Stimulated activated CD4-positive, alpha-beta T cell treated with anti-CD3 and anti-CD28 coated beads, Interleukin-2, amount 100 ng/mL, for 48 hours (primary cell): ENCODE data around the gene PCDHB7.
"Not testable (repeated sequence)": the region's sequence is repeated elsewhere in the genome, so short reads cannot be mapped to it uniquely, and the experiment has no call there.

Source experiments
- DNase-seq, 2 donors: peaks; one replicate each; pipeline ENCODE4 v3.0.0-alpha.2; 2020

PCDHB7 gene

GRCh38 chr5:141180313-141180712 is 7.9 kb downstream of the PCDHB7 start:
- no peak for DNase-seq

GRCh38 chr5:141182248-141182647 is 9.8 kb downstream of the PCDHB7 start, which contains the start of gene PCDHB16:
TSS of gene PCDHB16 (plus strand) at chr5:141182387. CDS start at chr5:141182560, 173 bp downstream.
- DNase-seq: no peak

DNA sequence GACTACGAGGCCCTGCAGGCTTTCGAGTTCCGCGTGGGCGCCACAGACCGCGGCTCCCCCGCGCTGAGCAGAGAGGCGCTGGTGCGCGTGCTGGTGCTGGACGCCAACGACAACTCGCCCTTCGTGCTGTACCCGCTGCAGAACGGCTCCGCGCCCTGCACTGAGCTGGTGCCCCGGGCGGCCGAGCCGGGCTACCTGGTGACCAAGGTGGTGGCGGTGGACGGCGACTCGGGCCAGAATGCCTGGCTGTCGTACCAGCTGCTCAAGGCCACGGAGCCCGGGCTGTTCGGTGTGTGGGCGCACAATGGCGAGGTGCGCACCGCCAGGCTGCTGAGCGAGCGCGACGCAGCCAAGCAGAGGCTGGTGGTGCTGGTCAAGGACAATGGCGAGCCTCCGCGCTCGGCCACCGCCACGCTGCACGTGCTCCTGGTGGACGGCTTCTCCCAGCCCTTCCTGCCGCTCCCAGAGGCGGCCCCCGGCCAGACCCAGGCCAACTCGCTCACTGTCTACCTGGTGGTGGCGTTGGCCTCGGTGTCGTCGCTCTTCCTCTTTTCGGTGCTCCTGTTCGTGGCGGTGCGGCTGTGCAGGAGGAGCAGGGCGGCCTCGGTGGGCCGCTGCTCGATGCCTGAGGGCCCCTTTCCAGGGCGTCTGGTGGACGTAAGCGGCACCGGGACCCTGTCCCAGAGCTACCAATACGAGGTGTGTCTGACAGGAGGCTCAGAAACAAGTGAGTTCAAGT is 11.8 kb downstream of the PCDHB7 start:
- DNase-seq: not testable (repeated sequence)

GRCh38 chr5:141186897-141187512 is 14.6 kb downstream of the PCDHB7 start, which contains the start of gene PCDHB9:
TSS of gene PCDHB9 (plus strand) at chr5:141187161. CDS start at chr5:141187319, 158 bp downstream.
- DNase-seq: peak; percentile 12 to 14

DNA sequence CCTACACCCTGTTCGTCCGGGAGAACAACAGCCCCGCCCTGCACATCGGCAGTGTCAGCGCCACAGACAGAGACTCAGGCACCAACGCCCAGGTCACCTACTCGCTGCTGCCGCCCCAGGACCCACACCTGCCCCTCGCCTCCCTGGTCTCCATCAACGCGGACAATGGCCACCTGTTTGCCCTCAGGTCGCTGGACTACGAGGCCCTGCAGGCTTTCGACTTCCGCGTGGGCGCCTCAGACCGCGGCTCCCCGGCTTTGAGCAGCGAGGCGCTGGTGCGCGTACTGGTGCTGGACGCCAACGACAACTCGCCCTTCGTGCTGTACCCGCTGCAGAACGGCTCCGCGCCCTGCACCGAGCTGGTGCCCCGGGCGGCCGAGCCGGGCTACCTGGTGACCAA is 16.2 kb downstream of the PCDHB7 start:
- not testable (repeated sequence) for DNase-seq

DNA sequence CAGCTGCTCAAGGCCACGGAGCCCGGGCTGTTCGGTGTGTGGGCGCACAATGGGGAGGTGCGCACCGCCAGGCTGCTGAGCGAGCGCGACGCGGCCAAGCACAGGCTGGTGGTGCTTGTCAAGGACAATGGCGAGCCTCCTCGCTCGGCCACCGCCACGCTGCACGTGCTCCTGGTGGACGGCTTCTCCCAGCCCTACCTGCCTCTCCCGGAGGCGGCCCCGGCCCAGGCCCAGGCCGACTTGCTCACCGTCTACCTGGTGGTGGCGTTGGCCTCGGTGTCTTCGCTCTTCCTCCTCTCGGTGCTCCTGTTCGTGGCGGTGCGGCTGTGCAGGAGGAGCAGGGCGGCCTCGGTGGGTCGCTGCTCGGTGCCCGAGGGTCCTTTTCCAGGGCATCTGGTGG is 16.7 kb downstream of the PCDHB7 start:
- DNase-seq: not testable (repeated sequence)

DNA sequence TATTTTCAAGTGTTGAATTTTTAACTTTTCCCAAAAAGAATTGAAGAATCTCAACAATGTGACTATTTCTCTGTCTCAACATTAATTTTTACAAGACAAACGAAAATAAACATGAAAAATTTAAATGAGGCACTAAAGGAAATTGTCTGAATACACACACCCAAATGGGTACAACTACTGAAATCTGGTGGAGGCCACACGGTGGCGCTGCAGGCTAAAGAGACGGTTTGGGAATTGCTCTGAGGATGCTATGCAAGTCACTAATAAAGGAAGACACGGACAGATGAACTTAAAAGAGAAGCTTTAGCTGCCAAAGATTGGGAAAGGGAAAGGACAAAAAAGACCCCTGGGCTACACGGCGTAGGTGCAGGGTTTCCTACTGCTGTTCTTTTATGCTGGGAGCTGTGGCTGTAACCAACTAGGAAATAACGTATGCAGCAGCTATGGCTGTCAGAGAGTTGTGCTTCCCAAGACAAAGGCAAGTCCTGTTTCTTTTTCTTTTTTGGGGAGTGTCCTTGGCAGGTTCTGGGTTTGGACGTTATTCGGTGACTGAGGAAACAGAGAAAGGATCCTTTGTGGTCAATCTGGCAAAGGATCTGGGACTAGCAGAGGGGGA is 19.8 kb downstream of the PCDHB7 start, which contains the start of gene PCDHB10:
Gene PCDHB10, plus strand, starts transcription at position 244 of the 616 bp plus-strand sequence. Its CDS starts 200 bp downstream, at position 444.
- peak; percentile 10 to 23 for DNase-seq

GRCh38 chr5:141194332-141194731 is 21.9 kb downstream of the PCDHB7 start:
- DNase-seq: not testable (repeated sequence)

GRCh38 chr5:141196363-141196762 is 23.9 kb downstream of the PCDHB7 start:
- DNase-seq: no peak

- no peak for DNase-seq
Observed at GRCh38 chr5:141199359-141200235, 27.2 kb downstream of the PCDHB7 start, which contains the start of gene PCDHB11. TSS of gene PCDHB11 (plus strand) at chr5:141199627. CDS start at chr5:141199775, 148 bp downstream.

GRCh38 chr5:141201126-141201525 is 28.7 kb downstream of the PCDHB7 start:
- DNase-seq: not testable (repeated sequence)

GRCh38 chr5:141201646-141202045 is 29.2 kb downstream of the PCDHB7 start:
- not testable (repeated sequence) for DNase-seq

DNA sequence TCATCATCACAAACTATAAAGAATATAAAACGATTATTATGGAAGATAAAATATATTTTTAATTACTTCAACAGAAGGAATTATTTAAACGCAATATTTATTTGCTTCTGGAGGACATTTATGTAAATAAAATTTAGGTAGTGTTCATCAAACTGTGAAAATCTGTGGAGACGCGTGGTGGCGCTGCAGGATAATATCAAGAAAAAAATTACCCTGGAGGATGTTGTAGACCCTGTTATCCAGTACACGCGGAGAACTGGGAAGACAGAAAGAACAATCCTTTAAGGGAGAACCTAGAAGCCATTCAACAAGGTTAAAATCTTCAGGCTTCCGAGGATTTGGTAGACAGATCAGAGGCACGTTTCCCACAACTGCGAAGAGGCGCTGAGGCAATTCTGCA is 36.0 kb downstream of the PCDHB7 start, which contains the start of gene PCDHB12:
Gene PCDHB12, plus strand, starts transcription at position 242 of the 400 bp plus-strand sequence. CDS start 189 bp downstream, outside the sequence.
- DNase-seq: no peak

- DNase-seq: not testable (repeated sequence)
Observed at GRCh38 chr5:141210281-141210680, 37.8 kb downstream of the PCDHB7 start.

GRCh38 chr5:141210849-141211248 is 38.4 kb downstream of the PCDHB7 start:
- DNase-seq: not testable (repeated sequence)

DNA sequence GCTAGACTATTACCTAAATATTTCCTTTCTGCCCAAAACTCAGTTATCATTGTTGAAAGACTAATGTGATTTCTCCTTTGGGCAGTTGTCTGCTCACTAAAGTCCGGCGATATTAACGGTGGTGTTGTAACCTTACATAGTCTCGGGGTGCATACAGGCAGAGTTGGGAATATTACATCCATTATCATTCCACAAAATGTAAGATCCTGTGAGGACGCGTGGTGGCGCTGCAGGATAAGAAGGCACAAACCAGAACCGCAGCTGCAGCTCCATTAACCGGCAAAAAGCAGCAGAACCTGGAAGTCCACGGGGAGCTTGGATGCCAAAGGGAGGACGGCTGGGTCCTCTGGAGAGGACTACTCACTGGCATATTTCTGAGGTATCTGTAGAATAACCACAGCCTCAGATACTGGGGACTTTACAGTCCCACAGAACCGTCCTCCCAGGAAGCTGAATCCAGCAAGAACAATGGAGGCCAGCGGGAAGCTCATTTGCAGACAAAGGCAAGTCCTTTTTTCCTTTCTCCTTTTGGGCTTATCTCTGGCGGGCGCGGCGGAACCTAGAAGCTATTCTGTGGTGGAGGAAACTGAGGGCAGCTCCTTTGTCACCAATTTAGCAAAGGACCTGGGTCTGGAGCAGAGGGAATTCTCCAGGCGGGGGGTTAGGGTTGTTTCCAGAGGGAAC is 41.4 kb downstream of the PCDHB7 start, which contains the start of gene PCDHB13:
Gene PCDHB13, plus strand, starts transcription at position 264 of the 684 bp plus-strand sequence. Its CDS starts 205 bp downstream, at position 469.
- DNase-seq: peak in 1 of 2 donors; percentile 19

DNA sequence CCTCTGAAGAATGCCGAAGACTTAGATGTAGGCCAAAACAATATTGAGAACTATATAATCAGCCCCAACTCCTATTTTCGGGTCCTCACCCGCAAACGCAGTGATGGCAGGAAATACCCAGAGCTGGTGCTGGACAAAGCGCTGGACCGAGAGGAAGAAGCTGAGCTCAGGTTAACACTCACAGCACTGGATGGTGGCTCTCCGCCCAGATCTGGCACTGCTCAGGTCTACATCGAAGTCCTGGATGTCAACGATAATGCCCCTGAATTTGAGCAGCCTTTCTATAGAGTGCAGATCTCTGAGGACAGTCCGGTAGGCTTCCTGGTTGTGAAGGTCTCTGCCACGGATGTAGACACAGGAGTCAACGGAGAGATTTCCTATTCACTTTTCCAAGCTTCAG is 42.1 kb downstream of the PCDHB7 start:
- DNase-seq: not testable (repeated sequence)

DNA sequence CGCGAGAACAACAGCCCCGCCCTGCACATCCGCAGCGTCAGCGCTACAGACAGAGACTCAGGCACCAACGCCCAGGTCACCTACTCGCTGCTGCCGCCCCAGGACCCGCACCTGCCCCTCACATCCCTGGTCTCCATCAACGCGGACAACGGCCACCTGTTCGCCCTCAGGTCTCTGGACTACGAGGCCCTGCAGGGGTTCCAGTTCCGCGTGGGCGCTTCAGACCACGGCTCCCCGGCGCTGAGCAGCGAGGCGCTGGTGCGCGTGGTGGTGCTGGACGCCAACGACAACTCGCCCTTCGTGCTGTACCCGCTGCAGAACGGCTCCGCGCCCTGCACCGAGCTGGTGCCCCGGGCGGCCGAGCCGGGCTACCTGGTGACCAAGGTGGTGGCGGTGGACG is 43.1 kb downstream of the PCDHB7 start:
- not testable (repeated sequence) for DNase-seq

GRCh38 chr5:141216035-141216434 is 43.6 kb downstream of the PCDHB7 start:
- not testable (repeated sequence) for DNase-seq

- no peak for DNase-seq
Observed at GRCh38 chr5:141223112-141223783, 50.8 kb downstream of the PCDHB7 start, which contains the start of gene PCDHB14. TSS of gene PCDHB14 (plus strand) at chr5:141223343. CDS start at chr5:141223506, 163 bp downstream.

- not testable (repeated sequence) for DNase-seq
Observed at GRCh38 chr5:141224844-141225243, 52.4 kb downstream of the PCDHB7 start.
